Kidney (tissue), 14 donors: Measurements from ENCODE around the gene WWC2. TPM values are rescaled to one million over a fixed set of nuclear protein-coding genes. Genes with fewer than 3 reads are reported as not detected.

Experiments
- DNase-seq, 5 donors: peaks; one replicate each; pipeline ENCODE4 v3.0.0-alpha.2; 2013 to 2020
- FAIRE-seq: peaks from 2 replicates; lab custom pipeline; 2012; peaks lifted over from hg19 to GRCh38; lab: Jason Lieb, UNC
- H3K27ac ChIP-seq, 2 donors: one replicate each; pipeline ENCODE4 v1.7.0; 2013; ENCODE audit warnings: low read depth in 2 of 2, low read length in 2 of 2, inconsistent platforms in 1 of 2
- H3K27me3 ChIP-seq: one replicate; pipeline ENCODE4 v1.7.1; 2013; ENCODE audit warnings: low read length, inconsistent platforms; ENCODE audit not compliant: control insufficient read depth, insufficient read depth
- H3K36me3 ChIP-seq, 3 donors: one replicate each; pipeline versions ENCODE4 v1.7.0 to v1.7.1; 2013; ENCODE audit warnings: low read length in 3 of 3, control low read depth in 1 of 3, inconsistent platforms in 1 of 3; ENCODE audit not compliant: insufficient read depth in 3 of 3, control insufficient read depth in 2 of 3
- H3K4me1 ChIP-seq, 3 donors: one replicate each; pipeline versions ENCODE4 v1.7.0 to v1.7.1; 2013; ENCODE audit warnings: low read length in 3 of 3, inconsistent platforms in 1 of 3, low read depth in 1 of 3; ENCODE audit not compliant: control insufficient read depth in 2 of 3, insufficient read depth in 2 of 3
- H3K4me3 ChIP-seq, 3 donors: one replicate each; pipeline versions ENCODE4 v1.7.0 to v1.8.1; 2013; ENCODE audit warnings: low read length in 3 of 3, control low read depth in 1 of 3, inconsistent platforms in 1 of 3
- H3K9ac ChIP-seq, 3 donors: one replicate each; pipeline versions ENCODE4 v1.7.0 to v1.7.1; 2013; ENCODE audit warnings: low read length in 3 of 3, control low read depth in 1 of 3, inconsistent platforms in 1 of 3
- H3K9me3 ChIP-seq, 3 donors: one replicate each; pipeline versions ENCODE4 v1.7.0 to v1.7.1; 2013; ENCODE audit warnings: low read length in 3 of 3, control low read depth in 1 of 3, inconsistent platforms in 1 of 3; ENCODE audit not compliant: control insufficient read depth in 2 of 3, insufficient read depth in 1 of 3
- intact Hi-C: fragments of 100-400 bp; cut with DNase I; formaldehyde crosslinking; loops from one replicate; pipeline ENCODE4 v1.11.1; 2022
- polyA plus RNA-seq: library from polyadenylated mRNA; stranded (reverse); fragments of 350-450 nt; fragmentation: Illumina TruSeq; extraction: RNeasy Lipid Tissue Mini Kit (QIAGEN cat#74804); gene quantifications from one replicate; pipeline ENCODE4 v1.2.3, GENCODE V29; 2014; ENCODE audit warnings: low read depth, low replicate concordance; ENCODE audit not compliant: insufficient read depth
- total RNA-seq: library from RNA; stranded (reverse); fragmentation: NEBNext Ultra II Directional; extraction: Animal tissue kit (Norgen Biotek cat#: 25700); gene quantifications from one replicate; pipeline ENCODE4 v1.2.1, GENCODE V29; 2021
- TF ChIP-seq, protein P1 (sequence below): IDR thresholded peaks from 3 replicates; pipeline ENCODE4 v1.5.1; 2012; ENCODE audit warnings: mild to moderate bottlenecking, moderate library complexity, borderline replicate concordance; ENCODE audit not compliant: insufficient read depth; ENCODE audit errors: extremely low read depth
- donor health status: control.
- donor health status: control.
- donor health status: control.
- donor health status: control.
- donor health status: control.
- donor health status: DM: yes; HTN: yes; CAD: no.
- donor health status: Normal renal cell carcinoma (clear cell type).

The WWC2 gene
- total and polyA plus RNA-seq, 2 donors from 2014 or later = 10.1 to 59.6 TPM

DNA sequence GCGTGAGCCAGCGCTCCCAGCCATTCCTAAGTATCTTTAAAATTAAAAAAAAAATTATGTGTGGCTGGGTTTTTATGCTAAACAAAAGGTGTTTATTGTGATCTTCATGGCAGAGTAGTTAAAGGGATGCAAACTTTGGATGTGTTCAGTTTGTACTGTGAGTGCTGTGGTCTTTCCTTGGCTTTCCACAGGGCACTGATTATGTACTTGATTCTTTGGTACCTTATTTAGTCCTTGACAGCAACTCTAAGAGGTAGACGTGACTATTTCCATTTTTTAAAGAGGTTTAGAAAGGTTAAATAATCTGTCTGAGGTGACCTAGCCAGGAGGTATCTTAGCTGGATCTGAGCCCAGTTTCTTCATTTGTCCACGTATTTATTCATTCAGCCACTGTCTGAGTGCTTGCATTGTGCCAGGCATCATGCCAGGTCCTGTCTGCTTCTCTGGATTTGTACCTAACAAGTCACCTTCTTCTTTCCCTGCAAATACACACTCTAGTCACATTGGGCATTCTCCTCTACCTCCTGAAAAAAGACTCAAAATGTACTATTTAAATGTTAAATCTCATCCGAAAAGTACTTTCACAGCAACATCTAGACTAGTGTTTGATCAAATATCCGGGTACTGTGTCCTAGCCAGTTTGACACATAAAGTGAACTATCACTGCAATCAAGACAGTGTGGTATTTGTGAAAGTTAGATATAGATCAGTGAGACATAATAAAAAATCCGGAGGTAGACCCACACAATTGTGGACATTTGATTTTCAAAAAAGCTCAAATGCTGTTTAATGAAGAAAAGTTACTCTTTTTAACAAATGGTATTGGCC, 31.5 kb downstream of the WWC2 start:
- Histone ChIP-seq H3K4me3 (no peak overlapping the region), H3K27ac (peak overlapping the region; percentile 11 to 28), H3K9ac (no peak overlapping the region), H3K9me3 (no peaks in the 10 kb centered on the region), H3K4me1 (peaks cover 0 to 10% (median 8%) of the 10 kb centered on the region in 3 donors), H3K36me3 (no peaks in the 10 kb centered on the region), H3K27me3 (no peaks in the 10 kb centered on the region)
- FAIRE-seq (peak; percentile 84), DNase-seq (no peak)
- intact Hi-C loops = no loop called here
- TF ChIP-seq, protein P1, sequence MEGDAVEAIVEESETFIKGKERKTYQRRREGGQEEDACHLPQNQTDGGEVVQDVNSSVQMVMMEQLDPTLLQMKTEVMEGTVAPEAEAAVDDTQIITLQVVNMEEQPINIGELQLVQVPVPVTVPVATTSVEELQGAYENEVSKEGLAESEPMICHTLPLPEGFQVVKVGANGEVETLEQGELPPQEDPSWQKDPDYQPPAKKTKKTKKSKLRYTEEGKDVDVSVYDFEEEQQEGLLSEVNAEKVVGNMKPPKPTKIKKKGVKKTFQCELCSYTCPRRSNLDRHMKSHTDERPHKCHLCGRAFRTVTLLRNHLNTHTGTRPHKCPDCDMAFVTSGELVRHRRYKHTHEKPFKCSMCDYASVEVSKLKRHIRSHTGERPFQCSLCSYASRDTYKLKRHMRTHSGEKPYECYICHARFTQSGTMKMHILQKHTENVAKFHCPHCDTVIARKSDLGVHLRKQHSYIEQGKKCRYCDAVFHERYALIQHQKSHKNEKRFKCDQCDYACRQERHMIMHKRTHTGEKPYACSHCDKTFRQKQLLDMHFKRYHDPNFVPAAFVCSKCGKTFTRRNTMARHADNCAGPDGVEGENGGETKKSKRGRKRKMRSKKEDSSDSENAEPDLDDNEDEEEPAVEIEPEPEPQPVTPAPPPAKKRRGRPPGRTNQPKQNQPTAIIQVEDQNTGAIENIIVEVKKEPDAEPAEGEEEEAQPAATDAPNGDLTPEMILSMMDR = no peak

DNA sequence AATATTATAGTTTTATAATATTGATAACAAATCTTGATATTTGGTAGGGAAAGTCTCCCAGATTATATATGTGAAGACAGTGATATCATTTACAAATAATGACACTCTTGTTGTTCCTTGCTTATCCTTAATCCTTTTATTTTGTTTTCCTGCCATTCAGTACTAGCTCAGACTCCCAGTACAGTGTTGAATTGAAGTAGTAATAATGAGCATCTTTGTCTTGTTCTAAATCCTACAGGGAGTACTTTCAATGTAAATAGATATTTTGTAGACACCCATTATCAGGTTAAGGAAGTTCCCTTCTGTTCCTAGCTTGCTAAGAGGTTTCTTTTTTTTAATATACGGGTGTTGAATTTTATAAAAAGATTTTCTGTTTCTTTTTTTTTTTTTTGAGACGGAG, 33.0 kb downstream of the WWC2 start:
- no peaks in the 10 kb centered on the region for H3K27me3 ChIP-seq
- no peak for DNase-seq
- no peaks in the 10 kb centered on the region for H3K9me3 ChIP-seq
- peaks cover 0 to 2% (median 0%) of the 10 kb centered on the region in 3 donors for H3K36me3 ChIP-seq
- TF ChIP-seq, protein P1 = no peak
- no peak overlapping the region for H3K9ac ChIP-seq
- H3K4me1 ChIP-seq = peaks cover 0 to 10% (median 4%) of the 10 kb centered on the region in 3 donors
- intact Hi-C loops = no loop called here
- FAIRE-seq = no peak
- H3K4me3 ChIP-seq = no peak overlapping the region
- no peak overlapping the region for H3K27ac ChIP-seq

DNA sequence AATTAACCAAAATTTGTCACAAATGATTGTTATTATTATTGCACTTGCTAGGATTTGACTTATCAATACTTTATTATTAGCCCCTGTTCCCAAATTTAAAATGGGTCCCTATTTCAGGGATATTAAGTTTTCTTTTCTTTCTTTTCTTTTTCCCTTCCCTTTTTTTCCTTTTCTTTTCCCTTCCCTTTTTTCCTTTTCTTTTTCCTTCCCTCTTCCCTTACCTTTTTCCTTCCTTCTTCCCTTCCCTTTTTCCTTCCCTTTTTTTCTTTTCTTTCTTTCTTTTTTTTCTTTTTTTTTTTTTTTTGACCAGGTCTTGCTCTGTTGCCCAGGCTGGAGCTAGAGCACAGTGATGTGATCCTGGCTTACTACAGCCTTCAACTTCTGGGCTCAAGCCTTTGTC, 33.8 kb downstream of the WWC2 start:
- peaks cover 0 to 10% (median 4%) of the 10 kb centered on the region in 3 donors for H3K4me1 ChIP-seq
- no peak overlapping the region for H3K4me3 ChIP-seq
- TF ChIP-seq, protein P1 = no peak
- no peak overlapping the region for H3K27ac ChIP-seq
- H3K27me3 ChIP-seq = no peaks in the 10 kb centered on the region
- no peak overlapping the region for H3K9ac ChIP-seq
- FAIRE-seq (no peak), DNase-seq (no peak)
- H3K9me3 ChIP-seq = no peaks in the 10 kb centered on the region
- H3K36me3 ChIP-seq = peaks cover 0 to 2% (median 0%) of the 10 kb centered on the region in 3 donors
- intact Hi-C loops = no loop called here
